CD14-positive monocyte (primary cell): ENCODE data around the gene FHIT. TPM values are rescaled to one million over a fixed set of nuclear protein-coding genes. Genes with fewer than 3 reads are reported as not detected.

Source experiments
- DNase-seq, 3 donors: peaks; one replicate each; pipeline ENCODE4 v3.0.0-alpha.2; 2011 to 2022
- H2AFZ ChIP-seq: 2 replicates; pipeline ENCODE4 v1.6.0; 2012; ENCODE audit warnings: mild to moderate bottlenecking, low read depth, low read length, inconsistent platforms; ENCODE audit not compliant: insufficient read depth, poor library complexity, severe bottlenecking
- H3K27ac ChIP-seq, 2 donors: 1 replicate in 1 of 2; 2 replicates in 1 of 2; pipeline ENCODE4 v1.5.1; 2012 to 2013; ENCODE audit warnings: low read length in 2 of 2, control low read depth in 1 of 2, inconsistent platforms in 1 of 2, low read depth in 1 of 2, mild to moderate bottlenecking in 1 of 2
- H3K27me3 ChIP-seq, 2 donors: one replicate each; pipeline versions ENCODE4 v1.6.0 to v1.6.1; 2011 to 2013; ENCODE audit warnings: low read length in 2 of 2; ENCODE audit not compliant: control insufficient read depth in 2 of 2, insufficient read depth in 2 of 2
- H3K36me3 ChIP-seq, 2 donors: replicated peaks in 1 of 2; 1 replicate in 1 of 2; 2 replicates in 1 of 2; pipeline versions ENCODE4 v1.5.1 to v1.6.1; 2012 to 2013; ENCODE audit warnings: low read length in 2 of 2, control low read depth in 1 of 2, inconsistent platforms in 1 of 2, mild to moderate bottlenecking in 1 of 2; ENCODE audit not compliant: insufficient read depth in 2 of 2, control insufficient read depth in 1 of 2
- H3K4me1 ChIP-seq, 2 donors: 1 replicate in 1 of 2; 2 replicates in 1 of 2; pipeline versions ENCODE4 v1.5.1 to v1.6.1; 2012 to 2013; ENCODE audit warnings: low read length in 2 of 2, control low read depth in 1 of 2, inconsistent platforms in 1 of 2, mild to moderate bottlenecking in 1 of 2, moderate library complexity in 1 of 2; ENCODE audit not compliant: insufficient read depth in 2 of 2, control insufficient read depth in 1 of 2
- H3K4me2 ChIP-seq: replicated peaks from 2 replicates; pipeline ENCODE3; 2012; ENCODE audit warnings: low read length, moderate library complexity, mild to moderate bottlenecking; ENCODE audit not compliant: poor library complexity, severe bottlenecking; ENCODE audit errors: extremely low read depth
- H3K4me3 ChIP-seq, 3 experiments: fragments of 200-600 bp in 1 of 3; sonication (generic) in 1 of 3; replicated peaks in 1 of 3; 1 replicate in 2 of 3; 2 replicates in 1 of 3; pipeline ENCODE4 v1.5.1; 2011 to 2013; ENCODE audit warnings: low read length in 3 of 3, mild to moderate bottlenecking in 3 of 3, control low read depth in 2 of 3, low read depth in 2 of 3, inconsistent platforms in 1 of 3, moderate library complexity in 1 of 3
- H3K79me2 ChIP-seq: 2 replicates; pipeline ENCODE4 v1.6.0; 2012; ENCODE audit warnings: mild to moderate bottlenecking, control low read depth, inconsistent platforms, low read length, moderate library complexity; ENCODE audit not compliant: insufficient read depth
- H3K9ac ChIP-seq: 2 replicates; pipeline ENCODE4 v1.6.0; 2017; ENCODE audit warnings: low read length, mild to moderate bottlenecking; ENCODE audit not compliant: insufficient read depth, poor library complexity, severe bottlenecking
- H3K9me3 ChIP-seq, 2 donors: replicated peaks in 1 of 2; 1 replicate in 1 of 2; 2 replicates in 1 of 2; pipeline versions ENCODE4 v1.5.1 to v1.6.1; 2012 to 2013; ENCODE audit warnings: low read length in 2 of 2, control low read depth in 1 of 2; ENCODE audit not compliant: control insufficient read depth in 1 of 2, insufficient read depth in 1 of 2
- H4K20me1 ChIP-seq: 2 replicates; pipeline ENCODE4 v1.6.0; 2012; ENCODE audit warnings: mild to moderate bottlenecking, low read length, control low read depth, moderate library complexity; ENCODE audit not compliant: insufficient read depth
- H3K27ac Mint-ChIP-seq, 7 donors: one replicate each; pipeline ENCODE4 v1.8.0; 2020; ENCODE audit warnings: mild to moderate bottlenecking in 7 of 7, mixed read lengths in 7 of 7, moderate library complexity in 6 of 7, inconsistent platforms in 2 of 7
- H3K27me3 Mint-ChIP-seq, 3 donors: one replicate each; pipeline ENCODE4 v1.8.0; 2021 to 2022; ENCODE audit warnings: low read depth in 3 of 3, mild to moderate bottlenecking in 3 of 3, mixed read lengths in 3 of 3, moderate library complexity in 3 of 3, inconsistent platforms in 1 of 3
- H3K36me3 Mint-ChIP-seq, 2 donors: one replicate each; pipeline ENCODE4 v1.8.0; 2020; ENCODE audit warnings: mixed read lengths in 2 of 2, inconsistent platforms in 1 of 2, mild to moderate bottlenecking in 1 of 2
- H3K4me1 Mint-ChIP-seq: one replicate; pipeline ENCODE4 v1.8.0; 2020; ENCODE audit warnings: mild to moderate bottlenecking, mixed read lengths
- H3K4me3 Mint-ChIP-seq, 2 donors: one replicate each; pipeline ENCODE4 v1.8.0; 2020; ENCODE audit warnings: mild to moderate bottlenecking in 2 of 2, mixed read lengths in 2 of 2, moderate library complexity in 1 of 2
- H3K9me3 Mint-ChIP-seq, 7 donors: one replicate each; pipeline ENCODE4 v1.8.0; 2020 to 2022; ENCODE audit warnings: mixed read lengths in 7 of 7, mild to moderate bottlenecking in 6 of 7, moderate library complexity in 6 of 7, inconsistent platforms in 2 of 7
- whole genome bisulfite sequencing: methylation state at CpG from one replicate; pipeline ENCODE4 v1.1.5; 2013; ENCODE audit warnings: missing lambda C conversion rate; ENCODE audit not compliant: insufficient coverage; 5-methylcytosine and 5-hydroxymethylcytosine counted together
- intact Hi-C, 2 donors: fragments of 100-400 bp; cut with micrococcal nuclease; formaldehyde crosslinking; loops; one replicate each; pipeline versions ENCODE4 v1.15.0 to v1.15.1; 2023
- polyA plus RNA-seq, 3 donors: library from polyadenylated mRNA; depleted of rRNA in 1 of 3; unstranded in 2 of 3; stranded (reverse) in 1 of 3; fragments of 300-500 nt in 2 of 3; fragments of >200 nt in 1 of 3; fragmentation: Illumina TruSeq in 2 of 3; gene quantifications; 1 replicate in 2 of 3; 2 replicates in 1 of 3; pipeline ENCODE4 v1.2.3, GENCODE V29; 2012 to 2021
- TF ChIP-seq, protein P1 (sequence below): fragments of 200-600 bp; IDR thresholded peaks from one replicate; pipeline ENCODE4 v1.8.0; 2022; ENCODE audit warnings: antibody characterized with exemption, mild to moderate bottlenecking

Gene FHIT
- polyA plus RNA-seq, 3 donors = 1.7 to 3.4 (median 3.2) TPM

DNA sequence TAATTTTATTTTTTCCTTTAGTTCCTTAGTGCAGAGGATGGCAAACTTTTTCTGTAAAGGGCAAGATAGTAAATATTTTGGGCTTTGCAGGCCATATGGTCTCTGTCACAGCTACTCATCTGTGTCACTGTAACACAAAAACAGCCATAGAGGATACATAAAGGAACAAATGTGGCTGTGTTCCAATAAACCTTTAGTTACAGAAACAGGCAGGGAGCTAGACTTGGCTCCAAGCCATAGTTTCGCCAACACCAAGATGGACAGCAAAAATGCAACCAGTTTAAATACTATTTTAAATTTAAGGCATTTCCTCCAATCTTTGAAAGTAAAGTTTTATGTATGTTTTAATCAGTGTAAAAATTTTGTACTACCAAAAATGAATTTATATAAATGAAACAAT lies 753.4 kb downstream of the FHIT start:
- H4K20me1 ChIP-seq = no peaks in the 10 kb centered on the region
- no peak overlapping the region for H3K9ac ChIP-seq
- H3K27me3 ChIP-seq = no peaks in the 10 kb centered on the region
- no CpG with 5 or more reads among the region's 1 CpG for WGBS
- no peaks in the 10 kb centered on the region for H3K9me3 ChIP-seq
- TF ChIP-seq, protein P1, sequence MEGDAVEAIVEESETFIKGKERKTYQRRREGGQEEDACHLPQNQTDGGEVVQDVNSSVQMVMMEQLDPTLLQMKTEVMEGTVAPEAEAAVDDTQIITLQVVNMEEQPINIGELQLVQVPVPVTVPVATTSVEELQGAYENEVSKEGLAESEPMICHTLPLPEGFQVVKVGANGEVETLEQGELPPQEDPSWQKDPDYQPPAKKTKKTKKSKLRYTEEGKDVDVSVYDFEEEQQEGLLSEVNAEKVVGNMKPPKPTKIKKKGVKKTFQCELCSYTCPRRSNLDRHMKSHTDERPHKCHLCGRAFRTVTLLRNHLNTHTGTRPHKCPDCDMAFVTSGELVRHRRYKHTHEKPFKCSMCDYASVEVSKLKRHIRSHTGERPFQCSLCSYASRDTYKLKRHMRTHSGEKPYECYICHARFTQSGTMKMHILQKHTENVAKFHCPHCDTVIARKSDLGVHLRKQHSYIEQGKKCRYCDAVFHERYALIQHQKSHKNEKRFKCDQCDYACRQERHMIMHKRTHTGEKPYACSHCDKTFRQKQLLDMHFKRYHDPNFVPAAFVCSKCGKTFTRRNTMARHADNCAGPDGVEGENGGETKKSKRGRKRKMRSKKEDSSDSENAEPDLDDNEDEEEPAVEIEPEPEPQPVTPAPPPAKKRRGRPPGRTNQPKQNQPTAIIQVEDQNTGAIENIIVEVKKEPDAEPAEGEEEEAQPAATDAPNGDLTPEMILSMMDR = no peak
- Mint-ChIP-seq H3K36me3 (no peaks in the 10 kb centered on the region), H3K4me3 (no peak overlapping the region), H3K27me3 (no peaks in the 10 kb centered on the region), H3K9me3 (peaks cover 0 to 6% (median 2%) of the 10 kb centered on the region in 7 donors), H3K27ac (no peak overlapping the region), H3K4me1 (no peaks in the 10 kb centered on the region)
- no peak overlapping the region for H3K4me2 ChIP-seq
- no peak overlapping the region for H3K4me3 ChIP-seq
- DNase-seq = no peak
- intact Hi-C loops = no loop called here
- no peaks in the 10 kb centered on the region for H3K36me3 ChIP-seq
- no peaks in the 10 kb centered on the region for H3K79me2 ChIP-seq
- no peak overlapping the region for H3K27ac ChIP-seq
- no peaks in the 10 kb centered on the region for H3K4me1 ChIP-seq
- H2AFZ ChIP-seq = no peak overlapping the region

DNA sequence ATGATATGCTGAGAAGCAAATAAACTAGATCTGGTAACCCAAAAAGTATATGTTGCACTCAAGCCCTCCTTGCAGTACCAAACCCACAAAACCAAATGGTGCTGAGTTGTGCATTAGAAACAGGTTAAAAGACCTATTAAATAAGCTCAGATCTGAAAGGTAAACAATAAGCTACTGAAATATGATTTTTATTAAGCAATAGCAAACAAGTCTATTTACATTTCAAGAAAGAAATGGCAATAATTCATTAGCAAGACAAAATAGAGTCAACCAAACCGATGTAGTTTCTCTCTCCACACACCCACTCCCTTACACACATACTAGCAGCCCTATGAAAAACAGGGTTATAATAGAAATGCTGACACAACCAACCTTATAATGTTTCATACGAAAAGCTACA lies 760.3 kb downstream of the FHIT start:
- Mint-ChIP-seq H3K36me3 (no peaks in the 10 kb centered on the region), H3K4me3 (no peak overlapping the region), H3K27me3 (no peaks in the 10 kb centered on the region), H3K4me1 (no peaks in the 10 kb centered on the region), H3K9me3 (peaks cover 0 to 7% (median 0%) of the 10 kb centered on the region in 7 donors), H3K27ac (no peak overlapping the region)
- no peak overlapping the region for H3K4me2 ChIP-seq
- H4K20me1 ChIP-seq = no peaks in the 10 kb centered on the region
- no peaks in the 10 kb centered on the region for H3K9me3 ChIP-seq
- no peak overlapping the region for H3K9ac ChIP-seq
- H3K27ac ChIP-seq = no peak overlapping the region
- no peak overlapping the region for H3K4me3 ChIP-seq
- no peaks in the 10 kb centered on the region for H3K4me1 ChIP-seq
- TF ChIP-seq, protein P1 = no peak
- no CpG with 5 or more reads among the region's 2 CpGs for WGBS
- H3K36me3 ChIP-seq = no peaks in the 10 kb centered on the region
- no peak overlapping the region for H2AFZ ChIP-seq
- DNase-seq = no peak
- intact Hi-C loops = no loop called here
- H3K27me3 ChIP-seq = no peaks in the 10 kb centered on the region
- no peaks in the 10 kb centered on the region for H3K79me2 ChIP-seq
